AG10803 (cell line): ENCODE data around the gene IL11.
"Not testable (repeated sequence)": the region's sequence is repeated elsewhere in the genome, so short reads cannot be mapped to it uniquely, and the experiment has no call there.

Experiments
- DNase-seq: peaks from one replicate; pipeline ENCODE4 v3.0.0; 2010; ENCODE audit warnings: low read depth
- H3K4me3 ChIP-seq: 2 replicates; pipeline ENCODE4 v1.5.1; 2011; ENCODE audit warnings: mild to moderate bottlenecking, low read length, control low read depth
- CTCF ChIP-seq: conservative IDR thresholded peaks from 2 replicates; pipeline ENCODE4 v1.5.1; 2011; ENCODE audit warnings: mild to moderate bottlenecking, low read length, control low read depth, inconsistent platforms

Gene IL11

GRCh38 chr19:55370305-55370988 is at the start of gene IL11:
Gene IL11 (minus strand): TSS chr19:55370463. CDS start chr19:55370310, 153 bp downstream.
- peak within 1 kb of the TSS; percentile 81 for H3K4me3 ChIP-seq
- DNase-seq, result peak; percentile 37
- TF ChIP-seq CTCF, result no peak

GRCh38 chr19:55419624-55420236 is 49.5 kb upstream of the IL11 start:
- DNase-seq, result no peak
- H3K4me3 ChIP-seq, result no peak overlapping the region
- no peak for TF ChIP-seq CTCF

GRCh38 chr19:55419103-55419502 is 48.8 kb upstream of the IL11 start:
- no peak for TF ChIP-seq CTCF

GRCh38 chr19:55418185-55418584 is 47.9 kb upstream of the IL11 start:
- peak; percentile 80 for TF ChIP-seq CTCF
- H3K4me3 ChIP-seq, result no peak overlapping the region
- DNase-seq, result peak; percentile 84

More at GRCh38 chr19:55419103-55419502, 48.8 kb upstream of the IL11 start:
- H3K4me3 ChIP-seq, result no peak overlapping the region
- DNase-seq, result no peak

- no peak for TF ChIP-seq CTCF
Observed at GRCh38 chr19:55410168-55410567, 39.9 kb upstream of the IL11 start.

GRCh38 chr19:55409179-55409578 is 38.9 kb upstream of the IL11 start:
- H3K4me3 ChIP-seq, DNase-seq: not testable (repeated sequence)

More at GRCh38 chr19:55410168-55410567, 39.9 kb upstream of the IL11 start:
- DNase-seq, result no peak
- H3K4me3 ChIP-seq, result no peak overlapping the region

GRCh38 chr19:55408533-55408872 is 38.2 kb upstream of the IL11 start:
- DNase-seq, result no peak
- no peak for TF ChIP-seq CTCF
- peak overlapping the region; percentile 74 for H3K4me3 ChIP-seq
